K562 (cell line): Measurements from ENCODE around the gene PRR35. TPM values are rescaled to one million over a fixed set of nuclear protein-coding genes. Genes with fewer than 3 reads are reported as not detected.

Source experiments
- ATF4 ChIP-seq: fragments of 450-650 bp; formaldehyde crosslinking; IDR thresholded peaks from 2 replicates; pipeline ENCODE4 v1.4.0; 2022; ENCODE audit warnings: mild to moderate bottlenecking, moderate library complexity
- CEBPB ChIP-seq: fragments of 450-650 bp; IDR thresholded peaks from 2 replicates; pipeline ENCODE4 v1.6.1; 2016; ENCODE audit warnings: missing genetic modification characterization, missing compliant biosample characterization
- CUX1 ChIP-seq: fragments of 200-800 bp; sonication (Bioruptor generic); IDR thresholded peaks from 2 replicates; pipeline ENCODE4 v1.6.1; 2016; ENCODE audit warnings: missing genetic modification characterization, missing compliant biosample characterization
- EZH2 ChIP-seq: IDR thresholded peaks from 2 replicates; pipeline ENCODE4 v1.6.1; 2012; ENCODE audit warnings: low read depth, mild to moderate bottlenecking, inconsistent platforms, low read length, borderline replicate concordance
- HSF4 ChIP-seq: fragments of 250-450 bp; sonication (Bioruptor Pico); IDR thresholded peaks from 2 replicates; pipeline ENCODE4 v2.1.2; 2022; ENCODE audit warnings: mild to moderate bottlenecking, moderate library complexity, borderline replicate concordance
- PHF20 ChIP-seq: fragments of 450-650 bp; IDR thresholded peaks from 2 replicates; pipeline ENCODE4 v1.6.1; 2018; ENCODE audit not compliant: partially characterized antibody
- SIRT6 ChIP-seq: IDR thresholded peaks from one replicate; pipeline ENCODE4 v1.6.1; 2012; ENCODE audit warnings: low read depth, mild to moderate bottlenecking, control low read depth, inconsistent platforms, low read length, moderate library complexity
- SIX5 ChIP-seq, 2 experiments: IDR thresholded peaks; 2 replicates each; pipeline ENCODE4 v1.6.1; 2011; ENCODE audit warnings: low read length in 2 of 2, borderline replicate concordance in 1 of 2, low read depth in 1 of 2, mild to moderate bottlenecking in 1 of 2, moderate library complexity in 1 of 2; ENCODE audit not compliant: insufficient read depth in 1 of 2
- SNRNP70 ChIP-seq: fragments of 200-400 bp; formaldehyde crosslinking; optimal IDR thresholded peaks from 2 replicates; pipeline ENCODE3; 2017; ENCODE audit warnings: low read depth, low read length
- TBP ChIP-seq: optimal IDR thresholded peaks from 2 replicates; pipeline ENCODE3; 2011; ENCODE audit warnings: low read depth, low read length, improper control_type of control experiment
- TGIF2 ChIP-seq: sonication (generic); formaldehyde crosslinking; IDR thresholded peaks from 2 replicates; pipeline ENCODE4 v1.8.1; 2022; ENCODE audit warnings: mild to moderate bottlenecking, missing genetic modification reagents, moderate library complexity
- ZNF165 ChIP-seq: fragments of 250-450 bp; sonication (Bioruptor Pico); IDR thresholded peaks from 2 replicates; pipeline ENCODE4 v1.4.0; 2020; ENCODE audit warnings: borderline replicate concordance
- ZNF398 ChIP-seq: fragments of 250-450 bp; sonication (Bioruptor Pico); IDR thresholded peaks from 2 replicates; pipeline ENCODE4 v1.8.0; 2021; ENCODE audit warnings: moderate library complexity, mild to moderate bottlenecking, inconsistent platforms
- polyA plus RNA-seq, 8 experiments: library from polyadenylated mRNA; depleted of rRNA in 4 of 8; stranded (reverse) in 5 of 8; unstranded in 3 of 8; fragments of >200 nt; fragmentation: Nextera tagmentation in 2 of 8; fragmentation: Illumina TruSeq in 1 of 8; extraction: Ambion mirVana in 2 of 8; extraction: Trizol in 1 of 8; gene quantifications; 2 replicates each; pipeline versions ENCODE4 v1.2.1 to v1.2.3, GENCODE V29; 2011 to 2014; ENCODE audit warnings: inconsistent platforms in 1 of 8, missing spikeins in 1 of 8
- total RNA-seq, 7 experiments: library from RNA; depleted of rRNA in 6 of 7; stranded (reverse); fragments of >200 nt in 6 of 7; fragmentation: Illumina TruSeq in 2 of 7; extraction: Trizol in 2 of 7; gene quantifications; 2 replicates each; pipeline versions ENCODE4 v1.2.1 to v1.2.3, GENCODE V29; 2011 to 2021; ENCODE audit warnings: low replicate concordance in 1 of 7
- TF ChIP-seq, protein P1 (sequence below): IDR thresholded peaks from 3 replicates; pipeline ENCODE4 v1.6.1; 2011; ENCODE audit warnings: borderline replicate concordance, mild to moderate bottlenecking; ENCODE audit not compliant: insufficient read length, insufficient read depth
- TF ChIP-seq, protein P2 (sequence below): IDR thresholded peaks from 2 replicates; pipeline ENCODE4 v1.6.1; 2016; ENCODE audit warnings: missing genetic modification characterization, missing compliant biosample characterization

The PRR35 gene
- total and polyA plus RNA-seq, 9 of the 15 experiments (the other 6 are each of a cell fraction or from before 2014, with no cell fraction given), result 0.17 to 0.45 (median 0.21) TPM; not detected in 5

GRCh38 chr16:527015-527903 lies 32.9 kb upstream of the PRR35 start, which contains the start of gene CAPN15 (continued):
- no peak for TF ChIP-seq ZNF398 (CRISPR knock-in tag)
- TF ChIP-seq SNRNP70, result no peak
- TF ChIP-seq, protein P1, sequence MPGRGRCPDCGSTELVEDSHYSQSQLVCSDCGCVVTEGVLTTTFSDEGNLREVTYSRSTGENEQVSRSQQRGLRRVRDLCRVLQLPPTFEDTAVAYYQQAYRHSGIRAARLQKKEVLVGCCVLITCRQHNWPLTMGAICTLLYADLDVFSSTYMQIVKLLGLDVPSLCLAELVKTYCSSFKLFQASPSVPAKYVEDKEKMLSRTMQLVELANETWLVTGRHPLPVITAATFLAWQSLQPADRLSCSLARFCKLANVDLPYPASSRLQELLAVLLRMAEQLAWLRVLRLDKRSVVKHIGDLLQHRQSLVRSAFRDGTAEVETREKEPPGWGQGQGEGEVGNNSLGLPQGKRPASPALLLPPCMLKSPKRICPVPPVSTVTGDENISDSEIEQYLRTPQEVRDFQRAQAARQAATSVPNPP, result no peak
- TF ChIP-seq ATF4 (CRISPR knock-in tag), result peak; percentile 54; the same call in 1 of the 2 replicates
- no peak for TF ChIP-seq CUX1 (CRISPR knock-in tag)
- peak; percentile 71 for TF ChIP-seq TBP
- TF ChIP-seq SIRT6, result no peak
- TF ChIP-seq CEBPB (tag), result no peak
- TF ChIP-seq, protein P2, sequence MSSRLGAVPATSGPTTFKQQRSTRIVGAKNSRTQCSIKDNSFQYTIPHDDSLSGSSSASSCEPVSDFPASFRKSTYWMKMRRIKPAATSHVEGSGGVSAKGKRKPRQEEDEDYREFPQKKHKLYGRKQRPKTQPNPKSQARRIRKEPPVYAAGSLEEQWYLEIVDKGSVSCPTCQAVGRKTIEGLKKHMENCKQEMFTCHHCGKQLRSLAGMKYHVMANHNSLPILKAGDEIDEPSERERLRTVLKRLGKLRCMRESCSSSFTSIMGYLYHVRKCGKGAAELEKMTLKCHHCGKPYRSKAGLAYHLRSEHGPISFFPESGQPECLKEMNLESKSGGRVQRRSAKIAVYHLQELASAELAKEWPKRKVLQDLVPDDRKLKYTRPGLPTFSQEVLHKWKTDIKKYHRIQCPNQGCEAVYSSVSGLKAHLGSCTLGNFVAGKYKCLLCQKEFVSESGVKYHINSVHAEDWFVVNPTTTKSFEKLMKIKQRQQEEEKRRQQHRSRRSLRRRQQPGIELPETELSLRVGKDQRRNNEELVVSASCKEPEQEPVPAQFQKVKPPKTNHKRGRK (tag), result no peak
- no peak for TF ChIP-seq ZNF165 (CRISPR knock-in tag)
- TF ChIP-seq PHF20, result no peak
- TF ChIP-seq SIX5 (IDR thresholded peaks at IDR 0.05; ENCODE audit: borderline replicate concordance in 1 of 2, insufficient read depth in 1 of 2, low read depth in 1 of 2, low read length in 2 of 2), result peak; percentile 82 to 90
- no peak for TF ChIP-seq HSF4
- TF ChIP-seq TGIF2 (CRISPR knock-in tag), result no peak
- no peak for TF ChIP-seq EZH2
